OCI-LY3 (cell line): ENCODE results near the gene SHC1.
A peak's percentile ranks its signal among the peaks of the same experiment; 100 is the strongest.

Experiments
- H2AFZ ChIP-seq: fragments of 200-600, 300-600 bp; shearing (Covaris generic); 2 replicates; pipeline ENCODE4 v1.6.0; 2014; ENCODE audit warnings: antibody characterized with exemption, low read depth, low read length
- H3K27ac ChIP-seq: fragments of 200-600, 300-600 bp; sonication (generic); 2 replicates; pipeline ENCODE4 v1.5.1; 2014; ENCODE audit warnings: mild to moderate bottlenecking, low read length, moderate library complexity, mixed read lengths
- H3K27me3 ChIP-seq: fragments of 200-600, 300-600 bp; sonication (generic); 2 replicates; pipeline ENCODE4 v1.6.1; 2014; ENCODE audit warnings: low read depth, low read length, mixed read lengths
- H3K36me3 ChIP-seq: fragments of 200-600, 300-600 bp; sonication (generic); replicated peaks from 2 replicates; pipeline ENCODE3; 2014; ENCODE audit warnings: low read depth, low read length, mixed read lengths
- H3K4me1 ChIP-seq: fragments of 300-600, 200-600 bp; sonication (generic); 2 replicates; pipeline ENCODE4 v1.6.1; 2014; ENCODE audit warnings: low read length, mixed read lengths
- H3K4me2 ChIP-seq: fragments of 200-600, 300-600 bp; sonication (generic); 2 replicates; pipeline ENCODE4 v1.6.1; 2014; ENCODE audit warnings: low read length, mixed read lengths
- H3K4me3 ChIP-seq: fragments of 300-600, 200-600 bp; sonication (generic); 2 replicates; pipeline ENCODE4 v1.5.1; 2014; ENCODE audit warnings: antibody characterized with exemption, mild to moderate bottlenecking, low read length, moderate library complexity
- H3K79me2 ChIP-seq: fragments of 300-600, 200-600 bp; shearing (Covaris generic); 2 replicates; pipeline ENCODE4 v1.6.1; 2014; ENCODE audit warnings: mild to moderate bottlenecking, low read length, mixed read lengths
- H3K9ac ChIP-seq: fragments of 300-600, 200-600 bp; shearing (Covaris generic); 2 replicates; pipeline ENCODE4 v1.6.0; 2014; ENCODE audit warnings: mild to moderate bottlenecking, low read length, moderate library complexity
- H3K9me3 ChIP-seq: fragments of 200-600, 300-600 bp; shearing (Covaris generic); 2 replicates; pipeline ENCODE4 v1.6.1; 2014; ENCODE audit warnings: low read length, mixed read lengths; ENCODE audit not compliant: insufficient read depth
- H4K20me1 ChIP-seq: fragments of 200-600, 300-600 bp; sonication (generic); 2 replicates; pipeline ENCODE4 v1.6.1; 2016; ENCODE audit warnings: low read length, mixed read lengths; ENCODE audit not compliant: insufficient read depth
- CTCF ChIP-seq: fragments of 200-600, 300-600 bp; sonication (generic); IDR thresholded peaks from 2 replicates; pipeline ENCODE4 v1.5.1; 2014; ENCODE audit warnings: antibody characterized with exemption, low read length, low read depth
- EZH2phosphoT487 ChIP-seq: fragments of 200-600 bp; shearing (Covaris generic); IDR thresholded peaks from 2 replicates; pipeline ENCODE4 v1.6.1; 2018; ENCODE audit warnings: antibody characterized with exemption, mixed run types, low read depth

Gene SHC1

GRCh38 chr1:154966111-154966510 is 4.4 kb downstream of the SHC1 start:
- H3K4me3 ChIP-seq = no peak overlapping the region
- no peaks in the 10 kb centered on the region for H3K27me3 ChIP-seq
- H3K4me2 ChIP-seq = no peak overlapping the region
- H3K27ac ChIP-seq = no peak overlapping the region
- no peak overlapping the region for H2AFZ ChIP-seq
- H3K9me3 ChIP-seq = no peaks in the 10 kb centered on the region
- H3K79me2 ChIP-seq = peaks cover 19% of the 10 kb centered on the region
- H3K4me1 ChIP-seq = peaks cover 16% of the 10 kb centered on the region
- no peak overlapping the region for H3K9ac ChIP-seq
- no peaks in the 10 kb centered on the region for H4K20me1 ChIP-seq
- TF ChIP-seq CTCF = no peak
- H3K36me3 ChIP-seq = peaks cover 23% of the 10 kb centered on the region

- Histone ChIP-seq H3K9ac (no peak overlapping the region), H3K79me2 (peaks cover 29% of the 10 kb centered on the region), H3K4me2 (no peak overlapping the region), H2AFZ (no peak overlapping the region), H3K9me3 (no peaks in the 10 kb centered on the region), H3K4me1 (peaks cover 14% of the 10 kb centered on the region), H3K4me3 (no peak overlapping the region), H3K36me3 (peaks cover 25% of the 10 kb centered on the region), H3K27me3 (no peaks in the 10 kb centered on the region), H3K27ac (no peak overlapping the region), H4K20me1 (peaks cover 7% of the 10 kb centered on the region; the same call in 1 of the 2 replicates)
- no peak for TF ChIP-seq EZH2phosphoT487
- no peak for TF ChIP-seq CTCF
These were observed 6.2 kb downstream of the SHC1 start for GRCh38 chr1:154964359-154964758.

- Histone ChIP-seq H3K4me2 (no peak overlapping the region), H3K27ac (no peak overlapping the region)
- TF ChIP-seq CTCF = no peak
- TF ChIP-seq EZH2phosphoT487 = no peak
These were observed 6.9 kb downstream of the SHC1 start for GRCh38 chr1:154963643-154964042.

GRCh38 chr1:154962795-154963330 is 7.7 kb downstream of the SHC1 start:
- H3K4me2 ChIP-seq = peak overlapping the region; percentile 95
- H3K36me3 ChIP-seq = peaks cover 33% of the 10 kb centered on the region
- H3K79me2 ChIP-seq = peaks cover 31% of the 10 kb centered on the region
- peak overlapping the region; percentile 96 for H3K9ac ChIP-seq
- no peaks in the 10 kb centered on the region for H3K27me3 ChIP-seq
- peaks cover 22% of the 10 kb centered on the region for H3K4me1 ChIP-seq
- TF ChIP-seq EZH2phosphoT487 (no peak), CTCF (no peak)
- H4K20me1 ChIP-seq = peaks cover 7% of the 10 kb centered on the region; the same call in 1 of the 2 replicates
- peak overlapping the region; percentile 73; the same call in 1 of the 2 replicates for H3K27ac ChIP-seq
- peak overlapping the region; percentile 92 for H3K4me3 ChIP-seq
- no peak overlapping the region for H2AFZ ChIP-seq
- no peaks in the 10 kb centered on the region for H3K9me3 ChIP-seq

More at GRCh38 chr1:154963643-154964042, 6.9 kb downstream of the SHC1 start:
- H3K4me1 ChIP-seq = peaks cover 14% of the 10 kb centered on the region
- H4K20me1 ChIP-seq = peaks cover 7% of the 10 kb centered on the region; the same call in 1 of the 2 replicates
- H3K27me3 ChIP-seq = no peaks in the 10 kb centered on the region
- no peak overlapping the region for H3K9ac ChIP-seq
- no peak overlapping the region for H3K4me3 ChIP-seq
- no peaks in the 10 kb centered on the region for H3K9me3 ChIP-seq
- peaks cover 31% of the 10 kb centered on the region for H3K79me2 ChIP-seq
- H3K36me3 ChIP-seq = peaks cover 32% of the 10 kb centered on the region
- H2AFZ ChIP-seq = no peak overlapping the region
